ENCODE measurements around the gene C19orf38.
"Not testable (repeated sequence)": the region's sequence is repeated elsewhere in the genome, so short reads cannot be mapped to it uniquely, and the experiment has no call there.

C19orf38 gene

DNA sequence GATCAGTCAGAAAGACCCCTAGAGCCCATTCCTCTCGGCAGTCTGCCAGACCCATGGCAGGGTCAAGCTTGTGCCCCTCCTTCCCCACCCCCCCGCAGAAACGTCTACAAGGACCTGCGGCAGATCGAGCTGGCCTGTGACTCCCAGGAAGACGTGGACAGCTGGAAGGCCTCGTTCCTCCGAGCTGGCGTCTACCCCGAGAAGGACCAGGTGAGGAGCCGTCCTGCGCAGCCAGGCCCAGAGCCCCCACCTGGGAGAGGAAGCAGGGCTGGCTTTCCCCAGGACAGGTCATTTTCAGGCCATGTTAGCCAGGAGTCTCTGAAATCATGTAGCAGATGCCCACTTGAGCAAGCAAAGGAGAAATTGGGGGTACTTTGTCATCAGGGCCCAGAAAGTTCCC, 24.5 kb upstream of the C19orf38 start:
- no peak for DNase-seq (ENCODE audit: low spot score)

DNA sequence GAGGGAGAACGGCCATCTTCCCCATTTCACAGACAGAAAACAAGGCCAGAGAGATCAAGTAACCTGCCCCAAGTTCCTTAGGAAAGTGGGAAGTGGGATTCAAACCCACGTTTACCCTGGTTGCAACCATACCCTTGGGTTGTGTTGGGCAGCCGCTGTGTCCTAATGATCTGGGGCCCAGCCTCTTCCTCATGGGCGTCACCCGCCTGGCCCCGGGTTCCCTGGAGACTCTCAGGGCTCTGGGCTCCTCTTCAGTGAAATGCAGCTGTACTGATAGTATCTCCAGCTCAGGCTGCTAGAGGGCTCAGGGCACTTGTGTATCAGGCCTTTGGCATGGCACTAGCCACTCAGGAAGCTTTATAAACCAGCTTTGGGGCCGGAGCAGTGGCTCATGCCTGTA, 22.0 kb upstream of the C19orf38 start:
- DNase-seq (ENCODE audit: low spot score): no peak

DNA sequence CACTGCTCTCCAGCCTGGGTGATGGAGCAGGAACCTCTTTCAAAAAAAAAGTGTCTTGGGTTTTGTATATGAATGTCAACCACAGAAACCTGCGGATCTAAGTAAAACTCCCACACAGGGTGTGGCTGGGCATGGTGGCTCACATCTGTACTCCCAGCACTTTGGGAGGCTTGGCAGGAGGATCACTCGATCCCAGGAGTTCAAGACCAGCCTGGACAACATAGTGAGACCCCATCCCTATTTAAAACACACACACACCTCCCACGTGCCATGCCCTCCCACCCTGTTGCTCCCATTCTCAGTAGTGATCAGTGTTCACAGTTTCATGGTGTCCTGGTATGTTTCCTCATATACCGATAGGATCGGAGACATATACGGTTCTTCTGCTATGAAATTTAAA, 21.4 kb upstream of the C19orf38 start:
- DNase-seq (ENCODE audit: low spot score): no peak

DNA sequence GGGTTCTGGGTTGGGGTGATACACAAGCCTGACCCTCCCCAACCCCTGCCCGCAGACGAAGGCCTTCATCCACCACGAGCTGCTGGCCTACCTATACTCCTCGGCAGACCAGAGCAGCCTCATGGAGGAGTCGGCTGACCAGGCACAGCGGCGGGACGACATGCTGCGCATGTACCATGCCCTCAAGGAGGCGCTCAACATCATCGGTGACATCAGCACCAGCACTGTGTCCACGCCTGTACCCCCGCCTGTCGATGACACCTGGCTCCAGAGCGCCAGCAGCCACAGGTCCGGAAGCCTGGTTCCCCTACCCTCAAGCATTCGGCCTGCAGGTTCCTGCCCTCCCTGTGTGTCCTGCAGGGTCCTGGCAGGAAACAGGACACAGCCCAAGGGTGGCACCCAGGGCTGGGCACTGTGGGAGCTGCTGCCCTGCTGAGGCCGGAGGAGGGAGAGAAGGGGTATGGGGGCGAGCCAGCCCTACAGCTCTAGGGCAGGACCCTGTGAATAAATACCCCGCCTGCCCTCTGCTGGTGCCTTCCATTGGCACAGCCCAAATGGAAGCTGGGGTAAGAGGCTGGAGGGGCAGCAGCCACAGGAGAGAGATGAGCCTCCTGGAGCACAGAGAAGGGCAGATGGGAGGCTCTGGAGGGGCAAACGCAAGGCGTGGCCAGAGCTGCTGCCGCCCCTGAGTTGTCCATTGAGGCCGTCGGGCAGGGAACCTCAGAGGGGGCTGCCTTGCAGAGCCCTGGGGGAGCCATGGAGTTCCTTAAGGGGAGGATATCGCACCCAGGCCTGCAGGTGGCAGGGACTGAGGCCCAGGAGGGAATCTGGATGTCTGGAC, 19.0 kb upstream of the C19orf38 start:
- DNase-seq (ENCODE audit: low spot score): no peak

DNA sequence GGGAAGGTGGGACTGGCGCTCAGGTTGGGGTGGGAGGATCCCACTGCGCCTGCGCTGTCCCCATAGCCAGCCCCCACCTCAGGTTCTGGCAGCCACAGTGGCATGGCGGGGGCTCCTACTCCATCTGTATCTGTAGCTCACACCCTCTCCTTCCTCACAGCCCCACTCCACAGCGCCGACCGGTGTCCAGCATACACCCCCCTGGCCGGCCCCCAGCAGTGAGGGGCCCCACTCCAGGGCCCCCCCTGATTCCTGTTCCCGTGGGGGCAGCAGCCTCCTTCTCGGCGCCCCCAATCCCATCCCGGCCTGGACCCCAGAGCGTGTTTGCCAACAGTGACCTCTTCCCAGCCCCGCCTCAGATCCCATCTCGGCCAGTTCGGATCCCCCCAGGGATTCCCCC, 18.2 kb upstream of the C19orf38 start:
- DNase-seq (ENCODE audit: low spot score): no peak

DNA sequence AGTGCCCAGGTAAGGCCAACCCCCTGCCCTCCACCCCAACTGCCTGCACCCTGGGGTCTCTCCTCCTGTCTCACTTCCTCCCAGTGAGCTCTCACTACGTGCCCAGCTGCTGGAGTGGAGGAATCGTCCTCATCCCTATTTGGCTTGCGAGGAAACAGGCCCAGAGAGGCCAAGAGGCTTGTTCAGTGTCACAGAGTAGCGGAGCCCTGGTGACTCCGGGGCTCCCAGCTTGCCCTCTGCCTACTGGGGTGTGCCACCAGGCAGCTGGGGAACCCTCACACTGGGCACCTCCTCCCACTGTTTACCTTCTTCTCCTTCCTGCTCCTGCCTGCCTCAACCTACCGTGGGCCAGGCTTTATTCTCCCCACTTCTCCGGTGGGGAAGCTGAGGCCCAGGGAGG, 17.8 kb upstream of the C19orf38 start:
- no peak for DNase-seq (ENCODE audit: low spot score)

DNA sequence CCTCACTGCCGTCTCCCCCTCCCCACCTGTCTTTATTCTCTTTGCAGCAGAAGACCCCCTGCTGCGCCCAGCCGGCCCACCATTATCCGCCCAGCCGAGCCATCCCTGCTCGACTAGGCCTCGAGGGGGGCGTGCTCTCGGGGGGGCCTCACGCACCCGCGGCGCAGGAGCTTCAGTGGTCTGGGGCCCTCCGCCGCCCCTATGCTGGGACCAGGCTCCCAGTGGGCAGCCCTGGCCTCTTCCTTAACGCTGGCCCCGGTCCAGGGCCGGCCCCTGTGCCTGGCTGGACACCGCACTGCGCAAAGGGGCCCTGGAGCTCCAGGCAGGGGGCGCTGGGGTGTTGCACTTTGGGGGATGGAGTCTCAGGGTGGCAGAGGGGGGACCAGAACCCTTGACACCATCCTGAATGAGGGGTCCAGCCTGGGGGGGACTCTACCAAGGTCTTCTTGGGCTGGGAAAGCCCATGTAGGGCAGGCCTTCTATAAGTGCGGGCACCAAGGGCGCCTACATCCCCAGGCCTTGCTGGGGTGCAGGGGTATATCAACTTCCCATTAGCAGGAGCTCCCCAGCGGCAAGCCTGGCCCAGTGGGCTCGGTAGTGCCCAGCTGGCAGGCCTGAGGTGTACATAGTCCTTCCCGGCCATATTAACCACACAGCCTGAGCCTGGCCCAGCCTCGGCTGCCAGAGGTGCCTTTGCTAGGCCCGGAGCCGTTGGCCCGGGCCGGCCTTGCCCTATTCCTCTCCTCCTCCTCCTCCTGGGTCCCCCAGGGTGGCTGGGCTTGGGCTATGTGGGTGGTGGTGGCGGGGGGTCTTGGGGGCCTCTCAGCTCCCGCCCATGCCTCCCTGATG, 17.1 kb upstream of the C19orf38 start:
- no peak for DNase-seq (ENCODE audit: low spot score)

DNA sequence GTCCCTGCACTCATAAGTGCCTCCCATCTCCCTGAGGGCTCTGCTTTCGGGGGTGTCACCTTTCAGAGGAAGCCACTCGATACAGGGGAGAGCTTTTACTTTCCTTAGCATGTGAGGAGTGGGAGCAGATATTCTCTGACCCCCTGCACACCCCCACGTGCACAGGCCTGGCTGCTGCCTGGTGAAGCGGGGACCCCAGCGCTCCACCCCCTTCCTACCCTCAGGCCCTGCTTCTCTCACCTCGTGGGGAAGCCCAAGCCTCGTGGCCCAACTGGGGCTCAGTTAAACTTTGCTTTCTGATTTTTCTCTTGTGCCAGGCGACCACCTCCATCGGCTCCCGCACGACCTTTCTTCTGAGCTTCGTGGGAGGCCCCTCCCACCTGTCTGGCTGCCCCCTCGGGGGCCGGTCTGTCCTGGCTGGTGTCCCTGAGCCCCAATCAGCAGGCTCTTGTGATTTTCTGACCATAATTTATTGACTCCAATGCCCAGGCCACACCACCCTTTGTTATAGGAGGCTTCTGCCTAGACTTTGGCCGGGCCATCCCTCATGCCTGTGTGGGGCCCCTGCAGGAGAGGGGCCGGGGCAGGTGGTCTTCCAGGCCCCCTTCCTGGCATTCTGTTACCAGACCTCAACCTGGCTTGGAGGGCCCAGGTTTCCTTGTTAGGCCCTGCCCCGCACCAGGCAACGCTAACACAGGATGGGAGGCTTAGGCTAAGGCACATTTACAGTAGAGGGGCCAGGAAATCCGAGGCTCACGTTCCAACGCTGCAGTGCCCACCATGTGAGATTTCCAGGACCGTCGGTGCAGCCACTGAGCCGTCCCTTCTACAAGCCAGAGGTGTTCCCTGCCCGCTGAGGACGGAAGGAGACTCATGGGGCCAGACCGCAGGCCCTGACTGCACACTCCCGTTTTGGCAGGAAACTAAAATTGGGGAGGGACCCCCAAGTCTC, 16.0 kb upstream of the C19orf38 start:
- no peak for DNase-seq (ENCODE audit: low spot score)

DNA sequence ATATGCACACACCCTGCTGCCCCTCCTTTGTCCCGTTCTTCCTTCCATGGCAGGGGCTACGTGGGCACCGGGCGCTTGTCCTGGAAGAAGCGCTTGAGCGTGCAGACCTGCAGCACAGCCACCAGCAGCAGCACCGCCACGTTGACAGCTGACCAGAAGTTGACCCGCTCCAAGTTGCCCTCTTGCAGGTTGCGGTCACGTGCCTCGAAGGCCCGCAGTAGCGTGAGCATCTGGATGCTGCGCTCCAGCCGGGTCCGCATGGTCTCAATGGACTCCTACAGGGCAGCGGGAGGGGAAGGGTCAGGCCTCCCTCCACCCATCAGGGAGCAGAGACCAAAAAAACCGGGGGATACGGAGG, 15.3 kb upstream of the C19orf38 start:
- no peak for DNase-seq (ENCODE audit: low spot score)

DNA sequence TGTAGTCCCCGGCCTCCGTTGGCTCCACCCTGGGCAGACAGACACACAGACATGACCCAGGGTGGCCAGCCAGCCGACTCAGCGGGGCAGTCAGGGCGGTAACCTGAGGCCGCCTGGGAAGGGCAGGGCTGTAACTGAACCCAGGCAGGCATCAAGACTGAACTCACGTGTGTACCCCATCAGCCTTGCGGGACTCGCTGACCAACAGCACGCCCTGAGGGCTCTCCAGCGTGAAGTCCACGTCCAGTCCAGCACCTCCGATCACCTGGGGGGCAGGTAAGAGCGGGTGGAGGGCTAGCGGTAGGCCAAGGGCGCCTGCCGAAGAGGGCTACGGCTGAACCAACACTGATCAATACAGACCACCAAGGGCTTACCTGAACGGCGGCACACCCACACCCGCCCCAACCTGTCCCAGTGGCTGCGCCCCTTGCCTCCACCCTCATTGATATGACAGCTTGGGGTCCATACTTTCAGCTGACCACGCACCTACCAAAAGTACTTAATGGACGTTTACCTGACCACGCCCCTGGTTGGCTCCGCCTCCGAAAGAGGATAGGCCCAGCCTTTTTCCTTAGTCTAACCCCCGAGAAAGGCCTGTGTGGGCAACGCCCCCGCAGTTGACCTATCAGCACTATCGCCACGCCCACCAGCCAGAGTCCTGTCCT, 13.0 kb upstream of the C19orf38 start:
- DNase-seq (ENCODE audit: low spot score): no peak

DNA sequence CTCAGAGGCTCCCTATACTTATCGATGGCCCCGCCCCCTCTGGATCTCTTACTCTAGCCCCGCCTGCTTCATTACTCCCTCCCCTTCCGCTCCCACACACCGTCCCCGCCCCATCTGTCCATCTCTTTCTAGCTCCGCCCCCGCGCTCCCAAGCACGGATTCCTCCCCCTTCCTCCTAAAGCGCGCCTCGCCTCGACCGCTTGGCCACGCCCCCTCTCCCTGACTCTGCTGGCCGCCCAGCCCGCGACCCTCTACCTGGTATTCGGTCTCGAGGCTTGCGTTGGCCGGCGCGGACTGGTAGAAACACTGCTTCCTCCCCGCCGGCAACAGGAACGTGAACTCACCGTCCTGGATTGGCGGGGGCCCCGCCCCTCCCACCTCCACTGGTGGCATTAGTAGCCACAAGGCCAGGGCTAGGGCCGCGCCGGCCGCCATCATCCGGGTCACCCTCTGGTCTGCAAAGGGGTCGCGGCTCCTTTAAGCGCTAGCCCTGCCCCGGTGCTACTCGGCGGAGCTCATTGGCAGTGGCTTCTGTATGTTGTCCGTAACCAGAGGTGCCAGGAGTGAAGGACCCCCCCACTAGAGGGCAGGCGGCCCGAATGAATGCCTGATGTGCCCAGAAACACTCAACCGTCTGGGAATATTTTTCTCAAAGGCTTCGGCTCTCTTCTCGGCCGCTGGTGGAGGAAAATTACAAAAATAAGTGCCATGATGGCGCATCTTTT, 12.3 kb upstream of the C19orf38 start, which contains the start of gene TMED1:
TSS of gene TMED1 (minus strand) at position 459 of the 725 bp plus-strand sequence. CDS start at position 438, 21 bp downstream.
- DNase-seq (ENCODE audit: low spot score): peak; percentile 98

DNA sequence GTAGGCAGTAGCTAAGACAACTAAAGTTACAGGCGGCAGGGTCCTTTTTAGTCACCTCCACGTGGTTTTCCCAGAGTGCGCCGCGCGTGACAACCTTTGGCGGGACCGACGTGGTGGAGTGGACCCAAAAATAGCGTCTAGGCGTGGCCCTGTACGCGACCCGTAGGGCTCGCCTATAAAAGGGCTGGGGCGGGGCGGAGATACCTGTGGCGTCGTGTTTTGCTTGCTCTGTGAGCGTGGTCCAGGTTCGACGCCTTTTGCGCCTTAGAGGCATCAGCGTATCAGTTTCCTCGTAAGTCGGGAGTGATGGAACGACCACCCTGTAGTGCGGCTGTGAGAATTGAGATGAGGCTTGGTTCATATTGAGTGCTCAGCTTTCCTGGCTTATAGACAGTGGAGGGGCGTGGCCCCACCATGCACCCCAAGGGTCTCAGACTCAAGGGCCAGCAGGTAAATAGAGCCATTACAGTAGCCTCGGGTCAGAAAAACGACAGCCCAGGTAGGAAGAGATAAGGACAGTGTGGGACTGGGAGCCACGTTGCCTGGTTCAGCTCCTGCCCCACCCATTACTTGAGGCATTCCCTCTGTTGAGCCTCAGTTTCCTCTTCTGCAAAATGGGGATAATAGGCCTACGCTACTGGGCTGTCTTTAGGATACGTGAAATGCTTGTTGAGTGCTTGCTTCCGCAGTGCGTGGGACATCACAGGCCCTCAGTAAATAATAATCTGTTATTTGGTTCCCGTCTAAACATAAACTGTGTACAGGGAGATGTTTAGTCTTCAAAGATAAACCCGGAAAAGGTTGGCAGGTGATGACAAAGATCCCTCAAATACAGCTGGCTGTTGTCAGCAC, 11.5 kb upstream of the C19orf38 start:
- no peak for DNase-seq (ENCODE audit: low spot score)

DNA sequence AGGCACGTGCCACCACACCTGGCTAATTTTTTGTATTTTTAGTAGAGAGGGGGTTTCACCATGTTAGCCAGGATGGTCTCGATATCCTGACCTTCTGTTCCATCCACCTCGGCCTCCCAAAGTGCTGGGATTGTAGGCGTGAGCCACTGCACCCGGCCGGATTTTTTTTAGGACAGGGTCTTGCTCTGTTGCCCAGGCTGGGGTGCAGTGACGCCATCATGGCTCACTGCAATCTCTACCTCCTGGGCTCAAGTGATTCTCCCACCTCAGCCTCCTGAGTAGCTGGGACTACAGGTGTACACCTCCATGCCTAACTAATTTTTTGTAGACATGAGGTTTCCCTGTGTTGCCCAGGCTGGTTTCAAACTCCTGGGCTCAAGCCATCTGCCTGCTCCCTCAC, 10.6 kb upstream of the C19orf38 start:
- DNase-seq (ENCODE audit: low spot score): not testable (repeated sequence)

DNA sequence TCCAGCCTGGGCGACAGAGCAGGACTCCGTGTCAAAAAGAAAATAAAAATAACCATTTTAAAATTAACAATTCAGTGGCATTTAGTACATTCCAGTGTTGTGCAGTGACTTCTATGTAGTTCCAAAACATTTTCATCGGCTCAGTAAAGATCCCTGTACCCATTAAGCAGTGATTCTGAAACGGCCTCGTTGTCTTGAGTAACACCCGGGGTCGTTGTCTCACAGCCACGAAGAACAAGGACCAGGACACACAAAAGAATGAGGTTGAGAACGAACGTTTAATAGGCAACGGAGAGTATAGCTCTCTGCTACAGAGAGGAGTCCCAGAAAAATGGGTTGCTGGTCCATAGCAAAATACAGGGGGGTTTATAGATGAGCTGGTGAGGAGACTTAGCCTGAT, 9.8 kb upstream of the C19orf38 start:
- no peak for DNase-seq (ENCODE audit: low spot score)

DNA sequence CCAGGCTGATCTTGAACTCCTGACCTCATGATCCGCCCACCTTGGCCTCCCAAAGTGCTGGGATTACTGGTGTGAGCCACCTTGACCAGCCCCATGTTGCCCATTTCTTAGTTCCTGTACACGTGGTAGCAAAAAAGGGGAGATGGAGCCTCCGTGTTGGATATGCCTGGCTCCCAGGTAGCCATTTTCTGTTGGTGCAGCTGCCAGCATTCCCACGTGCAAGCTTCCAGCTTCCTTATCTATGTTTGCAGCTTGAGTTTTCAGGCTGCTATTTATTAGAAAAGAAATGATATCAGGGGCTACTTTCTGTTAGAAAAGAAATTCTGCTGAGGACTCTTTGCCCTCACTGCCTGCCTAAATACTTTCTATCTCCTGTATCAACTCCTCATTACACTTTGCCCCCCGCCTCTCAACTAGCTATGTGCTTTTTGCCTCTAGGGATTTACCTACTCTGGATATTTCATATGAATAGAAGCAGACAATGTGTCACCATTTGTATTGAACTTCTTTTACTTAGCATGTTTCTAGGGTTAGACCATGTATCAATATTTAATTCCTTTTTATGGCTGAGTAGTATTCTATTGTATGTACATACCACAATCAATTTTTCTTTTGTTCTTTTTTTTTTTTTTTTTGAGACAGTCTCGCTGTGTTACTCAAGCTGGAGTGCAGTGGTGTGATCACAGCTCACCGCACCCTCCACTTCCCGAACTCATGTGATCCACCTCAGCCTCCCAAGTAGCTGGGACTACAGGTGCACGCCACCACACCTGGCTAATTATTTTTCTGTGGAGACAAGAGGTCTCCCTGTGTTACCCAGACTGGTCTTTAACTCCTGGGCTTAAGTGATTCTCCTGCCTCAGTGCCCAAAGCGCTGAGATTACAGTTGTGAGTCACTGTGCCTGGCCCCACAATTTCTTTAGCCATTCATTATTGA, 8.8 kb upstream of the C19orf38 start:
- no peak for DNase-seq (ENCODE audit: low spot score)

DNA sequence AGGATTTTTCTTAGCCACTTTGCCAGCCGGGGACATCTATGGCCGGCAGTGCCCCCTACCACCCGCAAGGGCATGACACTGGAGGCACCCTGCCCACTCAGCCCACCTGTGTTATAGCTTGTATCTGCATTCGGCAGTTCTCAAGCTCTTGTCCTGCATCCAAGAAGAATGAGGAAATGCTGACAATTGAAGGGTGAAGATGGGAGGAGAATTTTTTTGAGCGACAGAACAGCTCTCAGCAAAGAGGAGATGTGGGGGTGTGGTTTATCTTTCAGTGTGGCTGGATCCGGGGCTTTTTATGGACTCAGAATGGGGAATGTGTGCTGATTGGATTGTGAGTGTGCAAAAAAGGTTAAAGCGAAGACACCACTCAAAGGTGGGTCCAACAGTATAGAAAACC, 5.4 kb upstream of the C19orf38 start:
- DNase-seq (ENCODE audit: low spot score): no peak

DNA sequence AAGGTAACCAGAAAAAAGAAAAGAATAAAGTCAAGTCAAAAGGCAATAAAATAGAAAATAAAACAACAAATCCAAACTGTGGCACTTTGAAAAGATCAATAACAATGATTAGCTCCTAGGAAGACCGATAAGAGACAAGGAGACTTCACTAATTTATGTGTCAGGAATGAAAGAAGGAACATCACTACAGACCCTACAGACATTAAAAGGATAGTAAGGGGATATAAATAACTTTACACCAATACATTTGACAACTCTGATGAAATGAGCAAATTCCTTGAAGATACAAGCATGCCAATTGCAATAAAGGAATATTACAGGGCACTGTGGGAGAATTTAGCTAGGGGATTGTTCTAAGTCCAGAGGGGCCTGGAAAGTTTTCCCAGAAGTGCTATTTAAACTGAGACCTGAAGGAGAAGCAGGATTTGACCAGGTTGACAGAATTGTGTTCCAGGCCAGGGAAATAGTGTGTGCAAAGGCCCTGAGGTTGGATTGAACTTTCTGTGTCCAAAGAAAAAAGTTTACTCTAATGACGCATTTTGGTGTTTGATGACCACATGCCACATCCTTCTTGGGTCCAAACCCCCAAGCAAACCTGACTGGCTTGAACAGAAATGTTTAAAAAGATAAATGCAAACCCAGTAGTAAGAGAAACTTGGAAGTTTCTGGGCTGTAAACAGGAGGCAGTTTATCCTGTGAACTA, 1.6 kb upstream of the C19orf38 start:
- DNase-seq (ENCODE audit: low spot score): no peak

DNA sequence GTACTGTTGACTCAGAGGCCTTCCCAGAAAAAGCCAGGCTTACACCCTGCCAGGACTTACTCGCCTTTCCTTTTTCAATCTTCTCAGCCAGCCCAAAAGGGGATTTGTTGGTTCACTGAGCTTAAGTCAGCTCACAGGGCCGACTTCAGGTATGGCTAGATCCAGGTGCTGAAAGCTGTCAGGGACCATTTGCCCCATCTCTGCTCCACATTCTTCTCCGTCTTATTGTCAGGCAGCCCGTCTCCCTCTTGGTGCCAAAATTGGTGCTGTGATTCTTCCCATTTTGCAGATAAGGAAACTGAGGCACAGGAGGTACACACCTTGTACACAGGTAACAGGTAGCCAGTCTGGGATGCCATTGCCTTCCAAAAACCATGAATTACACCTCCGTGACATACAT, 2.4 kb downstream of the C19orf38 start:
- DNase-seq (ENCODE audit: low spot score): no peak
